Heart right ventricle (tissue), 16 donors: ENCODE measurements around the gene ARL6IP4. TPM values are rescaled to one million over a fixed set of nuclear protein-coding genes. Genes with fewer than 3 reads are reported as not detected.

ENCODE experiments used
- ATAC-seq, 8 donors: fragments of 200-7000 bp; cut with Tn5 transposase; one replicate each; pipeline ENCODE4 v1.9.1; 2020; ENCODE audit warnings: mild to moderate bottlenecking in 8 of 8, moderate library complexity in 8 of 8, moderate number of reproducible peaks in 1 of 8
- DNase-seq, 2 donors: peaks; one replicate each; pipeline ENCODE4 v3.0.0-alpha.2; 2020
- H3K27ac ChIP-seq, 10 donors: fragments of 200-600 bp; sonication (generic) in 2 of 10; one replicate each; pipeline versions ENCODE4 v1.5.0 to v1.8.0; 2020 to 2022; ENCODE audit warnings: mild to moderate bottlenecking in 3 of 10
- H3K27me3 ChIP-seq, 7 donors: fragments of 200-600 bp; one replicate each; pipeline ENCODE4 v1.8.0; 2021 to 2022; ENCODE audit warnings: mild to moderate bottlenecking in 2 of 7
- H3K36me3 ChIP-seq, 9 donors: fragments of 200-600 bp; sonication (generic) in 1 of 9; one replicate each; pipeline versions ENCODE4 v1.5.0 to v1.8.0; 2020 to 2022; ENCODE audit warnings: mild to moderate bottlenecking in 2 of 9
- H3K4me1 ChIP-seq, 9 donors: fragments of 200-600 bp; sonication (generic) in 1 of 9; one replicate each; pipeline versions ENCODE4 v1.5.0 to v1.8.0; 2020 to 2022; ENCODE audit warnings: mild to moderate bottlenecking in 4 of 9
- H3K4me3 ChIP-seq, 10 donors: fragments of 200-600 bp; sonication (generic) in 2 of 10; one replicate each; pipeline versions ENCODE4 v1.5.0 to v1.8.0; 2020 to 2022; ENCODE audit warnings: mild to moderate bottlenecking in 7 of 10, moderate library complexity in 2 of 10
- H3K9me3 ChIP-seq, 11 donors: fragments of 200-600 bp in 10 of 11; sonication (generic) in 2 of 11; one replicate each; pipeline versions ENCODE4 v1.5.0 to v1.8.0; 2013 to 2022; ENCODE audit warnings: mild to moderate bottlenecking in 2 of 11, control low read depth in 1 of 11, moderate library complexity in 1 of 11
- WGBS, 2 donors: extraction: QIAGEN DNeasy Blood & Tissue Kit; methylation state at CpG; one replicate each; pipeline ENCODE4 v1.1.7; 2013; ENCODE audit warnings: inconsistent platforms in 1 of 2; 5-methylcytosine and 5-hydroxymethylcytosine counted together
- intact Hi-C, 10 donors: fragments of 100-400 bp; cut with DNase I; formaldehyde crosslinking; loops; one replicate each; pipeline versions ENCODE4 v1.11.1 to v1.14.2; 2022
- polyA plus RNA-seq, 2 donors: library from polyadenylated mRNA; stranded (reverse); fragments of 200-250 nt; gene quantifications; one replicate each; pipeline ENCODE4 v1.2.3, GENCODE V29; 2013
- total RNA-seq, 10 donors: library from RNA; stranded (reverse); fragmentation: NEBNext Ultra II Directional in 3 of 10; extraction: Animal tissue kit (Norgen Biotek cat#: 25700) in 3 of 10; gene quantifications; one replicate each; pipeline versions ENCODE4 v1.2.1 to v1.2.4, GENCODE V29; 2021 to 2023
- TF ChIP-seq, protein P1 (sequence below), 9 donors: fragments of 200-600 bp; sonication (generic) in 2 of 9; IDR thresholded peaks; one replicate each; pipeline versions ENCODE4 v1.5.0 to v1.8.0; 2021 to 2022; ENCODE audit warnings: antibody characterized with exemption in 9 of 9, mild to moderate bottlenecking in 5 of 9, moderate library complexity in 1 of 9
- donor health status: Arrhythmogenic right ventricular cardiomyopathy.
- donor health status: ischemic (EF 13 %, LVEDD 7.1; RV severe dilation, severe dysfunction).
- donor health status: healthy with polysubstance abuse.
- donor health status: DM: no; HTN: yes; CAD: no.
- donor health status: DM: no; HTN: no; CAD: no.
- donor health status: ischemic (EF 25% LVEDD 6.9; RV normal size, moderate dysfunction).
- donor health status: ischemic (EF 25% LVEDD 5.7; RV mildly dilated, moderate dysfunction).
- donor health status: healthy.
- donor health status: DM: yes; HTN: yes; CAD: no.
- donor health status: Ischemic cardiomyopathy.
- donor health status: ischemic (EF 35%, LVEDD 5.7; RV mildly dilated, moderate dysfunction).
- donor health status: nonischemic (EF 11% LVEDD 7.7; RV severe dilation, severe dysfunction).
- donor health status: DM: yes; HTN: yes; CAD: no.
- donor health status: PGD.
- donor health status: ischemic (EF 29% LVEDD 5.4; RV normal size, mild dysfunction).
- donor health status: nonischemic (EF 23%, LVEDD 6.1; RV moderate dilation, normal function).

Gene ARL6IP4
- total and polyA plus RNA-seq, 12 donors, result 125 to 319 (median 145) TPM

DNA sequence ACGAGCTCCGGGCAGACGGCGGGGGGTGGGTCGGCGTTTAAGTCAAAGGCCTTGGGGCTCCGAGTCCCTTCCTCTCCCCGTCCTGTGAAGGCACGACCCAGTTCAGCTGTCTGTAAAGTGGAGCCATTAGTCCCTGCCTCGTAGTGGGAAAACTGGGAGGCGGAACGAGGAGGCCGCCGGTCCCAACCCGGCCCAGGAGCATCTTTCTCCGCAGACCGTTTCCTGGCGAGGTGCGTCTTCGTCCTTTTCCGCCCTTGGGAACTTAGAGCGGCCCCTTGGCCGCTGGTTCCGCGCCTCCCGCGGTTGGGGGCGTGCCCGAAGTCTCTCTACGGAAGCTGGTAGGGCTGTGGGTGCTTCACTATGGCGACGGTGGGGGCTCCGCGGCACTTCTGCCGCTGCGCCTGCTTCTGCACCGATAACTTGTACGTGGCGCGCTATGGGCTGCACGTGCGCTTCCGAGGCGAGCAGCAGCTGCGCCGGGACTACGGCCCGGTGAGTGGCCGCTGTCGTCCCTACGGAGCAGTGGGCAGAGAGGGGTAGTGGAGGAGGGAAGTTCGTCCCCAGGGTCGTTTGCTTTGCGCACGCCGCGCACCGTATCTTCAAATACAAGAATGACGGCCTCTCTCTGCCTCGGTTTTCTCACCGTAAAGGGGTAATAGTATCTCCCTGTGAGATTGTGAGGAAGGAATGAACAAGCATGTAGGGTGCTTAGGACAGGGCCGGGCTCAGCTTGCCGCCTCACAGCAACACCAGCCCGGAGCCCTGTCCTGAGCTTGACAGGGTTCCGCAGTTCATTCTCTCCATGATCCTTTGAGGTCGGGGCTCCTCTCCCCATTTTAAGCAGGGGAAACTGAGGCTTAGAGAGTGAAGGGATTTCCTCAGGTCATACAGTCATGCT is 5.3 kb upstream of the ARL6IP4 start, which contains the start of gene OGFOD2:
TSS of gene OGFOD2 (plus strand) at position 353 of the 898 bp plus-strand sequence. CDS start at position 361, 8 bp downstream.
- Histone ChIP-seq H3K4me1 (peaks cover 12 to 50% (median 36%) of the 10 kb centered on the region in 9 donors), H3K4me3 (peak within 1 kb of the TSS; percentile 59 to 99 (median 85))

DNA sequence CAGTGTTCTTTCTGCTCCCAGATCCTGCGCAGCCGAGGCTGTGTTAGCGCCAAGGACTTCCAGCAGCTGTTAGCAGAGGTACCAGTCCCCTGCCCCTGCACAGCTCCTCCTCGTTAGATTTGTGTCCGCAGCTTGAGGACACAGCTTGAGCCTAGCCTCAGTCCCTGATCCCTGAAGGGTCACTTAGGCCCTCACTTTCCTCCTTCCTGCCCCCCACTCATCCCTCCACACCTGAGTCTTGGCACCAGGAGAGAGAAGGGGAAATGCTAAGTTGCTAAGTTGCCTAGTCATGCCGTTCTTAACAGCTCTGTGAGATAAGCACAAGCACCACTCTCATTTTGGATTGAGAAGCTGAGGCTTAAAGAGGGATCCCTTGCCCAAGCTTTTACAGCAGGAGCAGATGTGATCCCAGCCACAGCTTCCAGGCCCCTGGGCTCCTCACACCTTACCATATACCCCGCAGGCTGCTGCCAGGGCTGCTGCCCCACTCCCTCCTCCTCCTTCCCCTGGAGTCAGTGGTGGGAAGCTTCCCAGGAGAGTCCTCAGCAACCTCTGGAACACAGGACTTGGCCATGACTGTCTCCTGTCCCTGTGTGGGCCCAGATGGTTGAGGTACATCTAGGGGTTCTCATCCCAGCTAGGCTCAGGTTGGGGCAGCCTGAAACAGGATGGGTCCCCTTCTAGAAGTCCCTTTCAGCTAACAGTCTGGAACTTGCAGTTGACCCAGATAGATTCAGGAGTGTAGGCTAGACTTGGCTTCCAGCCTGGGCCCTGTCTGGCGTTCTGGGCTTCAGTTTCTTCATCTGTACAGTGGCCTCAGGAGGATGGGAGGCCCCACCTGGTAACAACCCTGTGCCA is 4.5 kb upstream of the ARL6IP4 start:
- Histone ChIP-seq H3K4me1 (peaks cover 12 to 52% (median 37%) of the 10 kb centered on the region in 9 donors), H3K36me3 (peaks cover 0 to 22% (median 0%) of the 10 kb centered on the region in 9 donors)
- intact Hi-C loops, result loop anchor here in 2 of 10 donors (5.0 kb wide), 1 partner anchor 261 kb away; no protein-coding TSS in a partner anchor

More for the DNA sequence above, 5.3 kb upstream of the ARL6IP4 start, which contains the start of gene OGFOD2:
- DNase-seq, result peak; percentile 91 to 93
- 0% methylated on average over 66 of the region's 66 CpGs for WGBS, 2 donors
- no peaks in the 10 kb centered on the region for H3K27me3 ChIP-seq
- H3K36me3 ChIP-seq, result peaks cover 0 to 22% (median 0%) of the 10 kb centered on the region in 9 donors
- intact Hi-C loops, result loop anchor here in 2 of 10 donors (5.0 kb wide), 1 partner anchor 262 kb away; no protein-coding TSS in a partner anchor
- H3K27ac ChIP-seq, result peak within 1 kb of the TSS; percentile 93 to 100 (median 98)
- peak; percentile 91 to 98 (median 94) for ATAC-seq
- H3K9me3 ChIP-seq, result no peaks in the 10 kb centered on the region
- TF ChIP-seq, protein P1, sequence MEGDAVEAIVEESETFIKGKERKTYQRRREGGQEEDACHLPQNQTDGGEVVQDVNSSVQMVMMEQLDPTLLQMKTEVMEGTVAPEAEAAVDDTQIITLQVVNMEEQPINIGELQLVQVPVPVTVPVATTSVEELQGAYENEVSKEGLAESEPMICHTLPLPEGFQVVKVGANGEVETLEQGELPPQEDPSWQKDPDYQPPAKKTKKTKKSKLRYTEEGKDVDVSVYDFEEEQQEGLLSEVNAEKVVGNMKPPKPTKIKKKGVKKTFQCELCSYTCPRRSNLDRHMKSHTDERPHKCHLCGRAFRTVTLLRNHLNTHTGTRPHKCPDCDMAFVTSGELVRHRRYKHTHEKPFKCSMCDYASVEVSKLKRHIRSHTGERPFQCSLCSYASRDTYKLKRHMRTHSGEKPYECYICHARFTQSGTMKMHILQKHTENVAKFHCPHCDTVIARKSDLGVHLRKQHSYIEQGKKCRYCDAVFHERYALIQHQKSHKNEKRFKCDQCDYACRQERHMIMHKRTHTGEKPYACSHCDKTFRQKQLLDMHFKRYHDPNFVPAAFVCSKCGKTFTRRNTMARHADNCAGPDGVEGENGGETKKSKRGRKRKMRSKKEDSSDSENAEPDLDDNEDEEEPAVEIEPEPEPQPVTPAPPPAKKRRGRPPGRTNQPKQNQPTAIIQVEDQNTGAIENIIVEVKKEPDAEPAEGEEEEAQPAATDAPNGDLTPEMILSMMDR (IDR thresholded peaks at IDR 0.05), result peak in 1 of 9 donors; percentile 14

DNA sequence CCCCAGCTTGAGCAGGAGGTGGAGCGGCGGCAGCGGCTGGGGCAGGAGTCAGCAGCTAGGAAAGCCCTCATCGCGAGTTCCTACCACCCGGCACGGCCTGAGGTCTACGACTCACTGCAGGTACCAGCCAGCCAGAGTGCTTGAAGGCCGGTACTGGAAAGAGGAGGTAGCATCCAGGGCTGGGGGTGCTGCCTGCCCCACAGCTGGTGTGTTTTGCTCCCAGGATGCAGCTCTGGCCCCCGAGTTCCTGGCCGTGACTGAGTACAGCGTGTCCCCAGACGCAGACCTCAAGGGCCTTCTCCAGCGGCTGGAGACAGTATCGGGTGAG is 3.9 kb upstream of the ARL6IP4 start:
- TF ChIP-seq, protein P1 (IDR thresholded peaks at IDR 0.05), result no peak
- WGBS, 2 donors, result 89 to 91% methylated on average over 15 of the region's 15 CpGs
- Histone ChIP-seq H3K36me3 (peaks cover 0 to 22% (median 0%) of the 10 kb centered on the region in 9 donors), H3K4me1 (peaks cover 12 to 58% (median 43%) of the 10 kb centered on the region in 9 donors), H3K27me3 (no peaks in the 10 kb centered on the region), H3K27ac (no peak overlapping the region), H3K9me3 (no peaks in the 10 kb centered on the region), H3K4me3 (peak overlapping the region in 2 of 10 donors; percentile 96 to 99)
- intact Hi-C loops, result loop anchor here in 2 of 10 donors (5.0 kb wide), 1 partner anchor 261 kb away; no protein-coding TSS in a partner anchor
- DNase-seq (no peak), ATAC-seq (no peak)

More for the DNA sequence above, 4.5 kb upstream of the ARL6IP4 start:
- 9 to 16% methylated on average over 8 of the region's 8 CpGs for WGBS, 2 donors
- no peak for ATAC-seq
- Histone ChIP-seq H3K27ac (peak overlapping the region in 8 of 10 donors; percentile 95 to 100 (median 98)), H3K27me3 (no peaks in the 10 kb centered on the region), H3K4me3 (peak overlapping the region; percentile 59 to 99 (median 85)), H3K9me3 (no peaks in the 10 kb centered on the region)
- TF ChIP-seq, protein P1 (IDR thresholded peaks at IDR 0.05), result no peak
- DNase-seq, result no peak
